ENCODE data around the gene SPINK4.

DNA sequence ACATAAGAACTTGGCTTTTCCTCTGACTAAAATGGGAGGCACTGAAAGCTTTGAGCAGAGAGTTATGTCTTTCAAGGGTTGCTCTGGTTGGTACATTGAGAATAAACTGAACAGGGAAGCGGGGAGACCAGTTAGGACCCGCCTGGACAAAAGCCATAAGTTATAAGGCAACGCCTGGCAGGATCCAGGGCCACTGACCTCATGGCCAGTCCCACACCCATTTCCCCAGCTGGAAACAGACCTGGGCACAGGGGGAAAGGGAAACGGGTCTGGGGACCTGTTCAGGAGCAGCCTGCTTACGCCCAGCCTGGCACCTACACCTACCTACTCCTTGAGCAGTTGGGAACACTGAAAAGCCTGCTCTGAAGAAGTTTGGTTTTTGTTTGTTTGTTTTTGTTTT is 1.3 kb downstream of the SPINK4 start:
- TF ChIP-seq, protein P1, sequence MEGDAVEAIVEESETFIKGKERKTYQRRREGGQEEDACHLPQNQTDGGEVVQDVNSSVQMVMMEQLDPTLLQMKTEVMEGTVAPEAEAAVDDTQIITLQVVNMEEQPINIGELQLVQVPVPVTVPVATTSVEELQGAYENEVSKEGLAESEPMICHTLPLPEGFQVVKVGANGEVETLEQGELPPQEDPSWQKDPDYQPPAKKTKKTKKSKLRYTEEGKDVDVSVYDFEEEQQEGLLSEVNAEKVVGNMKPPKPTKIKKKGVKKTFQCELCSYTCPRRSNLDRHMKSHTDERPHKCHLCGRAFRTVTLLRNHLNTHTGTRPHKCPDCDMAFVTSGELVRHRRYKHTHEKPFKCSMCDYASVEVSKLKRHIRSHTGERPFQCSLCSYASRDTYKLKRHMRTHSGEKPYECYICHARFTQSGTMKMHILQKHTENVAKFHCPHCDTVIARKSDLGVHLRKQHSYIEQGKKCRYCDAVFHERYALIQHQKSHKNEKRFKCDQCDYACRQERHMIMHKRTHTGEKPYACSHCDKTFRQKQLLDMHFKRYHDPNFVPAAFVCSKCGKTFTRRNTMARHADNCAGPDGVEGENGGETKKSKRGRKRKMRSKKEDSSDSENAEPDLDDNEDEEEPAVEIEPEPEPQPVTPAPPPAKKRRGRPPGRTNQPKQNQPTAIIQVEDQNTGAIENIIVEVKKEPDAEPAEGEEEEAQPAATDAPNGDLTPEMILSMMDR (IDR thresholded peaks at IDR 0.05): no peak
- TF ChIP-seq POLR2A (IDR thresholded peaks at IDR 0.05): no peak
- TF ChIP-seq EP300 (IDR thresholded peaks at IDR 0.05): no peak

All from tibial nerve (tissue), 4 donors.